GM12878 (cell line): ENCODE measurements around the gene RAP1GAP.

ENCODE experiments used
- BRCA1 ChIP-seq: IDR thresholded peaks from 2 replicates; pipeline ENCODE4 v1.6.1; 2011; ENCODE audit warnings: low read depth, low read length, improper control_type of control experiment
- CBFB ChIP-seq: IDR thresholded peaks from 2 replicates; pipeline ENCODE4 v1.6.1; 2016; ENCODE audit warnings: antibody characterized with exemption, low read depth
- CHD2 ChIP-seq: IDR thresholded peaks from 2 replicates; pipeline ENCODE4 v1.6.1; 2011; ENCODE audit warnings: low read depth, low read length, improper control_type of control experiment, borderline replicate concordance
- CTCF ChIP-seq, 3 experiments: IDR thresholded peaks in 2 of 3; conservative IDR thresholded peaks in 1 of 3; 2 replicates each; pipeline ENCODE4 v1.5.1; 2011; ENCODE audit warnings: low read depth in 3 of 3, low read length in 3 of 3, mild to moderate bottlenecking in 3 of 3, control low read depth in 2 of 3, moderate library complexity in 2 of 3, inconsistent platforms in 1 of 3, mixed read lengths in 1 of 3; ENCODE audit not compliant: control insufficient read depth in 2 of 3, insufficient read depth in 1 of 3; ENCODE audit errors: extremely low read depth in 1 of 3
- ESRRA ChIP-seq: IDR thresholded peaks from 2 replicates; pipeline ENCODE4 v1.6.1; 2012; ENCODE audit warnings: mild to moderate bottlenecking, low read length, improper control_type of control experiment
- EZH2 ChIP-seq: IDR thresholded peaks from 2 replicates; pipeline ENCODE4 v1.6.1; 2012; ENCODE audit warnings: low read depth, mild to moderate bottlenecking, control low read depth, inconsistent platforms, low read length, borderline replicate concordance; ENCODE audit not compliant: control insufficient read depth
- MXI1 ChIP-seq: fragments of 150-350 bp; IDR thresholded peaks from 2 replicates; pipeline ENCODE4 v1.6.1; 2011; ENCODE audit warnings: low read depth, mild to moderate bottlenecking, inconsistent platforms, low read length, improper control_type of control experiment
- POLR2A ChIP-seq: IDR thresholded peaks from 2 replicates; pipeline ENCODE4 v1.6.1; 2011; ENCODE audit warnings: low read depth, mild to moderate bottlenecking, low read length
- RAD51 ChIP-seq: fragments of 450-650 bp; IDR thresholded peaks from 2 replicates; pipeline ENCODE4 v1.6.1; 2016; ENCODE audit warnings: moderate library complexity, mild to moderate bottlenecking, inconsistent platforms
- RB1 ChIP-seq: fragments of 450-650 bp; formaldehyde crosslinking; IDR thresholded peaks from 2 replicates; pipeline ENCODE4 v1.6.1; 2017; ENCODE audit warnings: mild to moderate bottlenecking, borderline replicate concordance
- SMC3 ChIP-seq: IDR thresholded peaks from 2 replicates; pipeline ENCODE4 v1.6.1; 2011; ENCODE audit warnings: low read length, improper control_type of control experiment, borderline replicate concordance
- TARDBP ChIP-seq: IDR thresholded peaks from 2 replicates; pipeline ENCODE4 v1.6.1; 2016; ENCODE audit warnings: borderline replicate concordance

- TF ChIP-seq RAD51 (no peak), CTCF (IDR thresholded peaks at IDR 0.05 in 2 of 3, conservative IDR thresholded peaks at IDR 0.05 in 1 of 3; ENCODE audit: control insufficient read depth in 2 of 3, extremely low read depth in 1 of 3, insufficient read depth in 1 of 3, low read depth in 3 of 3, low read length in 3 of 3) (no peak), RB1 (no peak), MXI1 (no peak), BRCA1 (no peak), ESRRA (no peak), SMC3 (no peak), EZH2 (no peak), POLR2A (no peak), CBFB (no peak), TARDBP (no peak), CHD2 (no peak)
Measured at GRCh38 chr1:21685946-21686678, 17.0 kb upstream of the RAP1GAP start.
